ENCODE measurements around the gene SNX10. TPM values are rescaled to one million over a fixed set of nuclear protein-coding genes. Genes with fewer than 3 reads are reported as not detected.

Gene SNX10
- total and polyA plus RNA-seq, 2 experiments from 2014 or later = 3.3 to 9.3 TPM

DNA sequence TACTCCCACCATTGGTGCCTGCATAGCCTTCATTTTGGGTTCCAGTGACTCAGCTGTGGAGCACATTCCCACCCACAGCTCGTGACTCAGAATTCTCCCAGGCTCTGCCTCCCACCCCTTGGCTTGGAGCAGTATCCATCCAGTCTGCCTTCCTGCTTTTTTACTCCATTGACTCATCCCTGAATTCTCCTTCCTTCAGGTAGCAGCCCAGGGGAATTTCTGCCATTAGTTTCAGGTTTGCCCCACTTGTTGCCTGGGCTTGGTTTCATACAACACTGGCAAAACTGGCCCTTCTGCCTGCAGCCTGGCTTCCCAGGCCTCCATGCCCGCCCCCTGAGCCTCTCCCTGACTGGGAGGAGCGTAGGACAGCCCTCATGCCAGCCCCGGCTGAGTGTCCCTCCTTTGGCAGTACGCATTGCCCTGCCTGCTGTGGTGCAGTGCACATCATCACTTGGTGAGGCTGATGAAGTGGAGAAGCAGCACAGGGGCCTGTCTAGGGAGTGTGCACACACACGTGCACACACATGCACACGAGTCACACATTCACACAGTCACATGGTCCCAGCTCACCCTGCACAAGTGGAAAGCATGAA lies 55.0 kb downstream of the SNX10 start:
- Histone ChIP-seq H3K4me3 (no peak overlapping the region), H3K27ac (no peak overlapping the region), H3K9me3 (ENCODE audit: low read depth) (no peaks in the 10 kb centered on the region), H3K4me1 (ENCODE audit: low read depth) (peaks cover 4% of the 10 kb centered on the region), H3K36me3 (no peaks in the 10 kb centered on the region), H3K27me3 (no peaks in the 10 kb centered on the region)
- DNase-seq (ENCODE audit: low read depth in 1 of 2, low spot score in 1 of 2) = peak in 1 of 2 donors; percentile 17
- TF ChIP-seq, protein P1, sequence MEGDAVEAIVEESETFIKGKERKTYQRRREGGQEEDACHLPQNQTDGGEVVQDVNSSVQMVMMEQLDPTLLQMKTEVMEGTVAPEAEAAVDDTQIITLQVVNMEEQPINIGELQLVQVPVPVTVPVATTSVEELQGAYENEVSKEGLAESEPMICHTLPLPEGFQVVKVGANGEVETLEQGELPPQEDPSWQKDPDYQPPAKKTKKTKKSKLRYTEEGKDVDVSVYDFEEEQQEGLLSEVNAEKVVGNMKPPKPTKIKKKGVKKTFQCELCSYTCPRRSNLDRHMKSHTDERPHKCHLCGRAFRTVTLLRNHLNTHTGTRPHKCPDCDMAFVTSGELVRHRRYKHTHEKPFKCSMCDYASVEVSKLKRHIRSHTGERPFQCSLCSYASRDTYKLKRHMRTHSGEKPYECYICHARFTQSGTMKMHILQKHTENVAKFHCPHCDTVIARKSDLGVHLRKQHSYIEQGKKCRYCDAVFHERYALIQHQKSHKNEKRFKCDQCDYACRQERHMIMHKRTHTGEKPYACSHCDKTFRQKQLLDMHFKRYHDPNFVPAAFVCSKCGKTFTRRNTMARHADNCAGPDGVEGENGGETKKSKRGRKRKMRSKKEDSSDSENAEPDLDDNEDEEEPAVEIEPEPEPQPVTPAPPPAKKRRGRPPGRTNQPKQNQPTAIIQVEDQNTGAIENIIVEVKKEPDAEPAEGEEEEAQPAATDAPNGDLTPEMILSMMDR (IDR thresholded peaks at IDR 0.05; ENCODE audit: low read depth, low read length) = no peak

DNA sequence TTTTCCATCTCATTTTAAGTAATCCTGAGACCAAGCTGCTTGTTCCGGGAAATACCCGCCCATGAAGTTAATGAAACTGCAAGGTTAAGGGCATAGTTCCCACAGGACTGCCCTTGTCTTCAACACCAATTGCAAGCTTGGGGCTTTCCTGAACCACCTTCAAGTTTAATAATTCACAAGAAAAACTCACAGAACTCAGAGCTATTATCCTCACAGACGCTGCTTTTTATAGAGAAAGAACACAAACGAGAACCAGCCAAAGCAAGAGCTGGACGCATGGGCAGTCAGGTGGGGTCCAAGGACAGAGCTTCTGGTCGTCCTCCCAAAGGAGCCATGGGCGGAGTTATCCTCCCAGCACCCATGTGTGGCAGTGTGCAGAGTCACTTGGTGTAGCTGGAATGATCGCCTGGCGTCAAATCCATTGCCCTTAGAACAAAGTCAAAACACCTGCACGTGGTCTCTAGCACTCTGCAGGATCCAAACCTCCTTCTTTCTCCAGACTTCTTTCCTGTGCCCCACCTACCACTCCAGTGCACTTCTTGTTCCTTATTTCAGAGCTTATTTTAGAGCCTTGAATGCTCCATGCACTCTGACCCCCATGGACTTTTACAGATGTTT lies 56.7 kb downstream of the SNX10 start:
- H3K4me1 ChIP-seq (ENCODE audit: low read depth) = peaks cover 4% of the 10 kb centered on the region
- H3K9me3 ChIP-seq (ENCODE audit: low read depth) = no peaks in the 10 kb centered on the region
- H3K4me3 ChIP-seq = no peak overlapping the region
- no peaks in the 10 kb centered on the region for H3K27me3 ChIP-seq
- no peaks in the 10 kb centered on the region for H3K36me3 ChIP-seq
- TF ChIP-seq, protein P1 (IDR thresholded peaks at IDR 0.05; ENCODE audit: low read depth, low read length) = no peak
- no peak overlapping the region for H3K27ac ChIP-seq
- no peak for DNase-seq (ENCODE audit: low read depth in 1 of 2, low spot score in 1 of 2)

GRCh38 chr7:26349005-26349915 lies 57.6 kb downstream of the SNX10 start:
- Histone ChIP-seq H3K27ac (no peak overlapping the region), H3K4me1 (ENCODE audit: low read depth) (peaks cover 4% of the 10 kb centered on the region), H3K27me3 (no peaks in the 10 kb centered on the region), H3K9me3 (ENCODE audit: low read depth) (no peaks in the 10 kb centered on the region), H3K36me3 (no peaks in the 10 kb centered on the region), H3K4me3 (no peak overlapping the region)
- no peak for DNase-seq (ENCODE audit: low read depth in 1 of 2, low spot score in 1 of 2)
- TF ChIP-seq, protein P1 (IDR thresholded peaks at IDR 0.05; ENCODE audit: low read depth, low read length) = no peak

DNA sequence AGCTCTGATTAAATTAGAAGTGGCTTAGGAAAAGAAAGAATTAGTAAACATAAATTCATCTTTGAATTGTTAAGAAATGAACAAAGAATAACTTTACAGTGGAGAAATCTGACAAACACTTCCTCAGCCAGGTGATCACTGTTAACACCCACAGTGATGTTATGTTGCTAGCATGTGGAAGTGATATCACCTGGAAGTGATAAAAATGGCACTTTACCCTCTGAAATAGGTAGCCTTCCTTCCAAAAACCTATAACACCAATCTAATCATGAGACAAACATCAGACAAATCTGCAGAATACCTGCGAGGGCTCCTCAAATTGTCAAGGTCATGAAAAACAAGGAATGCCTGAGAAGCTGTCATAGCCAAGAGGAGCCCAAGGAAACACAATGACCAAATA lies 59.5 kb downstream of the SNX10 start:
- H3K27ac ChIP-seq = no peak overlapping the region
- no peak for DNase-seq (ENCODE audit: low read depth in 1 of 2, low spot score in 1 of 2)
- TF ChIP-seq, protein P1 (IDR thresholded peaks at IDR 0.05; ENCODE audit: low read depth, low read length) = no peak
- no peaks in the 10 kb centered on the region for H3K9me3 ChIP-seq (ENCODE audit: low read depth)
- H3K36me3 ChIP-seq = no peaks in the 10 kb centered on the region
- H3K4me1 ChIP-seq (ENCODE audit: low read depth) = peaks cover 4% of the 10 kb centered on the region
- no peak overlapping the region for H3K4me3 ChIP-seq
- H3K27me3 ChIP-seq = no peaks in the 10 kb centered on the region

- TF ChIP-seq, protein P1 (IDR thresholded peaks at IDR 0.05; ENCODE audit: low read depth, low read length) = no peak
- Histone ChIP-seq H3K4me1 (ENCODE audit: low read depth) (peaks cover 8% of the 10 kb centered on the region), H3K4me3 (no peak overlapping the region), H3K27ac (no peak overlapping the region), H3K36me3 (no peaks in the 10 kb centered on the region), H3K27me3 (no peaks in the 10 kb centered on the region), H3K9me3 (ENCODE audit: low read depth) (no peaks in the 10 kb centered on the region)
- no peak for DNase-seq (ENCODE audit: low read depth in 1 of 2, low spot score in 1 of 2)
Measured at GRCh38 chr7:26356229-26356628, 64.6 kb downstream of the SNX10 start.
